SK-N-SH (cell line): ENCODE measurements around the gene CENPO. TPM values are rescaled to one million over a fixed set of nuclear protein-coding genes. Genes with fewer than 3 reads are reported as not detected.

Experiments
- CTCF ChIA-PET: fragments of 300-600, 350-600 bp; formaldehyde crosslinking; extraction: SDS; loops from one replicate; lab custom pipeline; 2021; lab: Yijun Ruan, JAX
- POLR2A ChIA-PET: fragments of 350-600 bp; sonication (Branson Sonifier 250); formaldehyde crosslinking; extraction: SDS; loops from one replicate; lab custom pipeline; 2020; ENCODE audit warnings: antibody characterized with exemption, inconsistent platforms; lab: Yijun Ruan, JAX
- DNase-seq: peaks from one replicate; pipeline ENCODE4 v3.0.0; 2012
- H2AFZ ChIP-seq: fragments of 200-600 bp; sonication (generic); 2 replicates; pipeline ENCODE4 v1.8.1; 2016; ENCODE audit warnings: antibody characterized with exemption, mild to moderate bottlenecking, low read depth
- H3F3A ChIP-seq: fragments of 200-600 bp; sonication (generic); replicated peaks from 2 replicates; pipeline ENCODE3; 2016; ENCODE audit warnings: antibody characterized with exemption, mild to moderate bottlenecking; ENCODE audit not compliant: insufficient read depth
- H3K27ac ChIP-seq, 2 experiments: fragments of 200-500 bp in 1 of 2; fragments of 200-600 bp in 1 of 2; sonication (Bioruptor generic) in 1 of 2; sonication (generic), shearing (Covaris generic) in 1 of 2; 2 replicates each; pipeline versions ENCODE4 v1.5.1 to v1.6.1; 2014 to 2016; ENCODE audit warnings: low read depth in 2 of 2, inconsistent platforms in 1 of 2, low read length in 1 of 2, mild to moderate bottlenecking in 1 of 2, mixed read lengths in 1 of 2
- H3K27me3 ChIP-seq: fragments of 200-600 bp; sonication (generic), shearing (Covaris generic); 2 replicates; pipeline ENCODE4 v1.6.1; 2016; ENCODE audit warnings: mixed run types; ENCODE audit not compliant: insufficient read depth
- H3K36me3 ChIP-seq, 2 experiments: fragments of 200-500 bp in 1 of 2; fragments of 200-600 bp in 1 of 2; sonication (Bioruptor generic) in 1 of 2; sonication (generic) in 1 of 2; replicated peaks in 1 of 2; 2 replicates each; pipeline versions ENCODE3 to v1.5.1; 2014 to 2016; ENCODE audit warnings: low read length in 1 of 2, mild to moderate bottlenecking in 1 of 2; ENCODE audit not compliant: insufficient read depth in 2 of 2, control insufficient read depth in 1 of 2
- H3K4me1 ChIP-seq, 2 experiments: fragments of 200-500 bp in 1 of 2; fragments of 200-600 bp in 1 of 2; sonication (Bioruptor generic) in 1 of 2; sonication (generic), shearing (Covaris generic) in 1 of 2; 2 replicates each; pipeline versions ENCODE4 v1.5.1 to v1.6.1; 2014 to 2016; ENCODE audit warnings: low read depth in 1 of 2, low read length in 1 of 2, mixed run types in 1 of 2; ENCODE audit not compliant: insufficient read depth in 2 of 2, control insufficient read depth in 1 of 2
- H3K4me2 ChIP-seq: fragments of 200-600 bp; sonication (generic), shearing (Covaris generic); 2 replicates; pipeline ENCODE4 v1.6.1; 2017; ENCODE audit warnings: mixed run types
- H3K4me3 ChIP-seq, 2 experiments: fragments of 200-500 bp in 1 of 2; fragments of 200-600 bp in 1 of 2; sonication (Bioruptor generic) in 1 of 2; sonication (generic), shearing (Covaris generic) in 1 of 2; 2 replicates each; pipeline versions ENCODE4 v1.5.1 to v1.8.1; 2014 to 2016; ENCODE audit warnings: low read depth in 2 of 2, inconsistent platforms in 1 of 2, low read length in 1 of 2, mild to moderate bottlenecking in 1 of 2, mixed read lengths in 1 of 2, moderate library complexity in 1 of 2
- H3K79me2 ChIP-seq: fragments of 200-600 bp; sonication (generic); 2 replicates; pipeline ENCODE4 v1.8.1; 2017; ENCODE audit warnings: mild to moderate bottlenecking; ENCODE audit not compliant: insufficient read depth
- H3K9ac ChIP-seq: fragments of 200-600 bp; sonication (generic); 2 replicates; pipeline ENCODE4 v1.6.1; 2017; ENCODE audit warnings: mixed run types
- H3K9me2 ChIP-seq: fragments of 200-600 bp; sonication (generic); 2 replicates; pipeline ENCODE4 v1.6.1; 2017; ENCODE audit warnings: mixed run types
- H3K9me3 ChIP-seq: fragments of 200-600 bp; sonication (generic); 2 replicates; pipeline ENCODE4 v1.6.1; 2017; ENCODE audit warnings: mixed run types, mild to moderate bottlenecking, moderate library complexity
- H4K20me1 ChIP-seq: fragments of 200-600 bp; sonication (generic); 2 replicates; pipeline ENCODE4 v1.6.1; 2017; ENCODE audit warnings: mild to moderate bottlenecking, mixed run types; ENCODE audit not compliant: insufficient read depth
- ELF1 ChIP-seq: IDR thresholded peaks from 2 replicates; pipeline ENCODE4 v1.4.0; 2012
- EP300 ChIP-seq, 2 experiments: IDR thresholded peaks; 2 replicates each; pipeline versions ENCODE4 v1.4.0 to v1.6.1; 2012; ENCODE audit warnings: borderline replicate concordance in 1 of 2, low read depth in 1 of 2, low read length in 1 of 2
- EZH2phosphoT487 ChIP-seq: fragments of 200-600 bp; sonication (generic); IDR thresholded peaks from 2 replicates; pipeline ENCODE4 v1.6.1; 2017; ENCODE audit warnings: low read depth, mixed run types, mild to moderate bottlenecking, antibody characterized with exemption, moderate library complexity, borderline replicate concordance
- FOSL2 ChIP-seq: IDR thresholded peaks from 2 replicates; pipeline ENCODE4 v1.4.0; 2012; ENCODE audit warnings: low read depth, mild to moderate bottlenecking, moderate library complexity, borderline replicate concordance
- GATA2 ChIP-seq: sonication (generic); formaldehyde crosslinking; IDR thresholded peaks from 2 replicates; pipeline ENCODE4 v1.5.0; 2020; ENCODE audit warnings: mild to moderate bottlenecking, missing genetic modification reagents
- IRF3 ChIP-seq: fragments of 150-350 bp; IDR thresholded peaks from 2 replicates; pipeline ENCODE4 v1.6.1; 2016; ENCODE audit warnings: mild to moderate bottlenecking, low read depth, low read length
- JUND ChIP-seq: IDR thresholded peaks from 2 replicates; pipeline ENCODE4 v1.4.0; 2012
- MEF2A ChIP-seq: IDR thresholded peaks from 2 replicates; pipeline ENCODE4 v1.4.0; 2012; ENCODE audit warnings: low read depth, borderline replicate concordance
- NRF1 ChIP-seq: IDR thresholded peaks from 2 replicates; pipeline ENCODE4 v1.6.1; 2012; ENCODE audit warnings: low read depth, mild to moderate bottlenecking, low read length
- PBX3 ChIP-seq: IDR thresholded peaks from 2 replicates; pipeline ENCODE4; 2012
- RAD21 ChIP-seq: IDR thresholded peaks from 2 replicates; pipeline ENCODE4 v1.6.1; 2012; ENCODE audit warnings: mild to moderate bottlenecking, low read length
- RCOR1 ChIP-seq: fragments of 150-350 bp; IDR thresholded peaks from 2 replicates; pipeline ENCODE4 v1.6.1; 2017; ENCODE audit warnings: antibody characterized with exemption, low read length
- REST ChIP-seq: IDR thresholded peaks from 2 replicates; pipeline ENCODE4 v1.6.1; 2012; ENCODE audit warnings: mild to moderate bottlenecking, low read depth, low read length, moderate library complexity
- RFX5 ChIP-seq: IDR thresholded peaks from 2 replicates; pipeline ENCODE4 v1.6.1; 2012; ENCODE audit warnings: mild to moderate bottlenecking, improper control_type of control experiment, low read length
- RXRA ChIP-seq: IDR thresholded peaks from 2 replicates; pipeline ENCODE4 v1.4.0; 2012; ENCODE audit warnings: low read depth, mild to moderate bottlenecking, borderline replicate concordance
- TEAD4 ChIP-seq: IDR thresholded peaks from 2 replicates; pipeline ENCODE4 v1.4.0; 2012; ENCODE audit warnings: mild to moderate bottlenecking, borderline replicate concordance; ENCODE audit not compliant: insufficient read depth
- USF2 ChIP-seq: fragments of 150-350 bp; IDR thresholded peaks from 2 replicates; pipeline ENCODE4 v1.6.1; 2017; ENCODE audit warnings: antibody characterized with exemption, low read length, low read depth, borderline replicate concordance
- YY1 ChIP-seq: IDR thresholded peaks from 2 replicates; pipeline ENCODE4 v1.4.0; 2012; ENCODE audit warnings: low read depth, mild to moderate bottlenecking
- WGBS: methylation state at CpG from one replicate; pipeline ENCODE4 v1.1.6; 2017; ENCODE audit warnings: low lambda C conversion rate; 5-methylcytosine and 5-hydroxymethylcytosine counted together
- polyA plus RNA-seq, 3 experiments: library from polyadenylated mRNA; depleted of rRNA; stranded (reverse); fragments of >200 nt; gene quantifications; 2 replicates each; pipeline ENCODE4 v1.2.3, GENCODE V29; 2012

The CENPO gene
- polyA plus RNA-seq, 1 of the 3 experiments (the other 2 are of a cell fraction) = 18.3 TPM

GRCh38 chr2:24766609-24767008, 26.6 kb upstream of the CENPO start:
- no peaks in the 10 kb centered on the region for H3K79me2 ChIP-seq
- H3K4me3 ChIP-seq = no peak overlapping the region
- 93% methylated on average over 6 of the region's 6 CpGs for WGBS
- no peaks in the 10 kb centered on the region for H4K20me1 ChIP-seq
- no peak overlapping the region for H3K9ac ChIP-seq
- ChIA-PET CTCF (interaction anchor here (3.1 to 3.5 kb wide), 2 partner anchors 14 to 356 kb away, joined by 19 read pairs; no protein-coding TSS in a partner anchor), POLR2A (no interaction called here)
- H2AFZ ChIP-seq = no peak overlapping the region
- no peaks in the 10 kb centered on the region for H3F3A ChIP-seq
- H3K27ac ChIP-seq = no peak overlapping the region
- H3K4me1 ChIP-seq = no peaks in the 10 kb centered on the region; a peak in 1 of 4 replicates
- no peaks in the 10 kb centered on the region for H3K27me3 ChIP-seq
- no peak overlapping the region for H3K4me2 ChIP-seq
- peaks cover 16 to 29% of the 10 kb centered on the region in 2 experiments for H3K36me3 ChIP-seq
- no peak for DNase-seq
- no peaks in the 10 kb centered on the region for H3K9me2 ChIP-seq
- H3K9me3 ChIP-seq = no peaks in the 10 kb centered on the region
- TF ChIP-seq ELF1 = no peak
- no peak for TF ChIP-seq FOSL2
- TF ChIP-seq TEAD4 = no peak
- no peak for TF ChIP-seq PBX3
- no peak for TF ChIP-seq IRF3
- TF ChIP-seq GATA2 (CRISPR knock-in tag) = no peak
- no peak for TF ChIP-seq EP300 (IDR thresholded peaks at IDR 0.05; ENCODE audit: borderline replicate concordance in 1 of 2, low read depth in 1 of 2, low read length in 1 of 2)
- TF ChIP-seq, all 33 proteins: peak for 0

GRCh38 chr2:24768013-24768412, 25.2 kb upstream of the CENPO start:
- peaks cover 0 to 4% of the 10 kb centered on the region in 2 experiments; a peak in 1 of 4 replicates for H3K4me1 ChIP-seq
- H3K36me3 ChIP-seq = peaks cover 14 to 25% of the 10 kb centered on the region in 2 experiments
- H3K9me3 ChIP-seq = no peaks in the 10 kb centered on the region
- ChIA-PET POLR2A (no interaction called here), CTCF (interaction anchor here (0.9 to 3.5 kb wide), 5 partner anchors 11 to 358 kb away, joined by 3 to 19 read pairs (median 5); partner anchors contain the start of genes CENPO and PTRHD1)
- H3K27me3 ChIP-seq = no peaks in the 10 kb centered on the region
- H3K9ac ChIP-seq = no peak overlapping the region
- no peak for DNase-seq
- H2AFZ ChIP-seq = no peak overlapping the region
- H3K4me3 ChIP-seq = no peak overlapping the region
- WGBS = 98% methylated on average over 5 of the region's 5 CpGs
- H3K27ac ChIP-seq = no peak overlapping the region
- no peaks in the 10 kb centered on the region for H4K20me1 ChIP-seq
- H3K4me2 ChIP-seq = no peak overlapping the region
- H3K79me2 ChIP-seq = no peaks in the 10 kb centered on the region
- no peaks in the 10 kb centered on the region for H3F3A ChIP-seq
- no peaks in the 10 kb centered on the region for H3K9me2 ChIP-seq
- TF ChIP-seq NRF1 = no peak
- TF ChIP-seq RXRA = no peak
- TF ChIP-seq USF2 = no peak
- no peak for TF ChIP-seq RCOR1
- no peak for TF ChIP-seq YY1
- no peak for TF ChIP-seq RAD21
- TF ChIP-seq PBX3 = no peak
- no peak for TF ChIP-seq EZH2phosphoT487
- no peak for TF ChIP-seq MEF2A
- no peak for TF ChIP-seq JUND
- TF ChIP-seq REST = no peak
- no peak for TF ChIP-seq RFX5
